ENCODE measurements around the gene PCDHGC5. TPM values are rescaled to one million over a fixed set of nuclear protein-coding genes. Genes with fewer than 3 reads are reported as not detected.

Gene PCDHGC5
- 1 to 10 TPM in 2 of 4 donors, under 1 TPM in 2; 0.20 to 2.5 (median 1.0) TPM for total RNA-seq

- H3K9me3 ChIP-seq = no peaks in the 10 kb centered on the region
- H3K4me1 ChIP-seq = peaks cover 7 to 22% (median 8%) of the 10 kb centered on the region in 4 donors
- peaks cover 35% of the 10 kb centered on the region for H3K27me3 ChIP-seq
- TF ChIP-seq EP300 (IDR thresholded peaks at IDR 0.05; ENCODE audit: low read depth) (no peak), CTCF (IDR thresholded peaks at IDR 0.05) (no peak), POLR2A (IDR thresholded peaks at IDR 0.05) (no peak), POLR2AphosphoS5 (IDR thresholded peaks at IDR 0.05) (no peak)
- in situ Hi-C loops (cut with MboI; ENCODE audit: low pct_ligation_motif_present in 1 of 4, low pct_unique_long_range_greater_than_20kb in 1 of 4, low sequenced_read_pairs in 3 of 4) (no loop called here), intact Hi-C loops (cut with DNase I; ENCODE audit: low total_unique reads) (no loop called here)
- no peak within 1 kb of the TSS for H3K27ac ChIP-seq
- 74 to 87% methylated on average over 5 to 13 of the region's 14 CpGs for WGBS, 2 donors (ENCODE audit: low coverage in 1 of 2)
- no peak within 1 kb of the TSS for H3K4me3 ChIP-seq
- H3K36me3 ChIP-seq = no peaks in the 10 kb centered on the region
- no peak for DNase-seq
Observed at GRCh38 chr5:141488591-141489561, at the start of gene PCDHGC5. Gene PCDHGC5 (plus strand): TSS chr5:141489081. CDS start chr5:141489241, 160 bp downstream.

GRCh38 chr5:141439411-141440141, 49.3 kb upstream of the PCDHGC5 start:
- in situ Hi-C loops (cut with MboI; ENCODE audit: low pct_ligation_motif_present in 1 of 4, low pct_unique_long_range_greater_than_20kb in 1 of 4, low sequenced_read_pairs in 3 of 4) = no loop called here
- H3K9me3 ChIP-seq = peaks cover 44 to 55% of the 10 kb centered on the region in 2 donors
- no peak for TF ChIP-seq EP300 (IDR thresholded peaks at IDR 0.05; ENCODE audit: low read depth)
- TF ChIP-seq POLR2A (IDR thresholded peaks at IDR 0.05) = no peak
- no peak for TF ChIP-seq POLR2AphosphoS5 (IDR thresholded peaks at IDR 0.05)
- no peak for TF ChIP-seq CTCF (IDR thresholded peaks at IDR 0.05)

GRCh38 chr5:141440341-141440740, 48.5 kb upstream of the PCDHGC5 start:
- intact Hi-C loops (cut with DNase I; ENCODE audit: low total_unique reads) = no loop called here
- DNase-seq = no peak
- Histone ChIP-seq H3K27ac (no peak overlapping the region), H3K4me3 (no peak overlapping the region), H3K4me1 (no peaks in the 10 kb centered on the region), H3K36me3 (no peaks in the 10 kb centered on the region), H3K9me3 (peaks cover 42 to 53% of the 10 kb centered on the region in 2 donors), H3K27me3 (no peaks in the 10 kb centered on the region)
- in situ Hi-C loops (cut with MboI; ENCODE audit: low pct_ligation_motif_present in 1 of 4, low pct_unique_long_range_greater_than_20kb in 1 of 4, low sequenced_read_pairs in 3 of 4) = no loop called here
- TF ChIP-seq POLR2A (IDR thresholded peaks at IDR 0.05) = no peak
- TF ChIP-seq CTCF (IDR thresholded peaks at IDR 0.05) = no peak
- no peak for TF ChIP-seq POLR2AphosphoS5 (IDR thresholded peaks at IDR 0.05)
- no peak for TF ChIP-seq EP300 (IDR thresholded peaks at IDR 0.05; ENCODE audit: low read depth)
- 90 to 95% methylated on average over 9 of the region's 9 CpGs for WGBS, 2 donors (ENCODE audit: low coverage in 1 of 2)

More at GRCh38 chr5:141439411-141440141, 49.3 kb upstream of the PCDHGC5 start:
- DNase-seq = no peak
- Histone ChIP-seq H3K27ac (no peak overlapping the region), H3K27me3 (no peaks in the 10 kb centered on the region), H3K4me1 (no peaks in the 10 kb centered on the region), H3K36me3 (no peaks in the 10 kb centered on the region), H3K4me3 (no peak overlapping the region)
- intact Hi-C loops (cut with DNase I; ENCODE audit: low total_unique reads) = no loop called here
- WGBS, 2 donors (ENCODE audit: low coverage in 1 of 2) = 75 to 81% methylated on average over 7 to 10 of the region's 10 CpGs

- 75% methylated on average over 50 of the region's 50 CpGs; no CpG with 5 or more reads in 1 of the 2 donors for WGBS, 2 donors (ENCODE audit: low coverage in 1 of 2)
- Histone ChIP-seq H3K4me3 (no peak overlapping the region), H3K27me3 (no peaks in the 10 kb centered on the region), H3K27ac (no peak overlapping the region), H3K36me3 (no peaks in the 10 kb centered on the region), H3K9me3 (peaks cover 42 to 45% of the 10 kb centered on the region in 2 donors), H3K4me1 (no peaks in the 10 kb centered on the region)
- DNase-seq = no peak
- intact Hi-C loops (cut with DNase I; ENCODE audit: low total_unique reads) (no loop called here), in situ Hi-C loops (cut with MboI; ENCODE audit: low pct_ligation_motif_present in 1 of 4, low pct_unique_long_range_greater_than_20kb in 1 of 4, low sequenced_read_pairs in 3 of 4) (no loop called here)
- TF ChIP-seq CTCF (IDR thresholded peaks at IDR 0.05) = no peak
- no peak for TF ChIP-seq POLR2A (IDR thresholded peaks at IDR 0.05)
- TF ChIP-seq POLR2AphosphoS5 (IDR thresholded peaks at IDR 0.05) = no peak
- no peak for TF ChIP-seq EP300 (IDR thresholded peaks at IDR 0.05; ENCODE audit: low read depth)
Observed at GRCh38 chr5:141441571-141442170, 47.2 kb upstream of the PCDHGC5 start.
